GM18951 (cell line): ENCODE results near the gene ABCA13.

Experiments
- POLR2A ChIP-seq: IDR thresholded peaks from 4 replicates; pipeline ENCODE4 v1.6.1; 2011; ENCODE audit warnings: mild to moderate bottlenecking; ENCODE audit not compliant: insufficient read length, insufficient read depth; ENCODE audit errors: extremely low read depth
- in situ Hi-C: fragments of 300-500 bp; cut with MboI; formaldehyde crosslinking; loops from one replicate; pipeline ENCODE4 v1.12.0; 2022; ENCODE audit warnings: low sequenced_read_pairs, mixed read lengths, inconsistent platforms; ENCODE audit not compliant: unreplicated experiment

Gene ABCA13

GRCh38 chr7:48635796-48636195 is 464.5 kb downstream of the ABCA13 start:
- TF ChIP-seq POLR2A: no peak
- in situ Hi-C loops: no loop called here

- TF ChIP-seq POLR2A: no peak
- in situ Hi-C loops: no loop called here
Measured at GRCh38 chr7:48636391-48637015, 465.2 kb downstream of the ABCA13 start.

- in situ Hi-C loops: no loop called here
- no peak for TF ChIP-seq POLR2A
Measured at GRCh38 chr7:48637382-48637781, 466.1 kb downstream of the ABCA13 start.

- in situ Hi-C loops: no loop called here
- TF ChIP-seq POLR2A: no peak
Measured at GRCh38 chr7:48638041-48638440, 466.8 kb downstream of the ABCA13 start.

GRCh38 chr7:48643431-48644013 is 472.3 kb downstream of the ABCA13 start:
- in situ Hi-C loops: no loop called here
- TF ChIP-seq POLR2A: no peak

- TF ChIP-seq POLR2A: no peak
- in situ Hi-C loops: no loop called here
Measured at GRCh38 chr7:48658138-48658537, 486.9 kb downstream of the ABCA13 start.

- in situ Hi-C loops: no loop called here
- TF ChIP-seq POLR2A: no peak
Measured at GRCh38 chr7:48660306-48660870, 489.1 kb downstream of the ABCA13 start.

- TF ChIP-seq POLR2A: no peak
- in situ Hi-C loops: no loop called here
Measured at GRCh38 chr7:48664241-48664640, 493.0 kb downstream of the ABCA13 start.

GRCh38 chr7:48665353-48666135 is 494.3 kb downstream of the ABCA13 start:
- in situ Hi-C loops: no loop called here
- TF ChIP-seq POLR2A: no peak

GRCh38 chr7:48667407-48667806 is 496.1 kb downstream of the ABCA13 start:
- in situ Hi-C loops: no loop called here
- no peak for TF ChIP-seq POLR2A

- TF ChIP-seq POLR2A: no peak
- in situ Hi-C loops: no loop called here
Measured at GRCh38 chr7:48671656-48672055, 500.4 kb downstream of the ABCA13 start.

- in situ Hi-C loops: no loop called here
Measured at GRCh38 chr7:48681006-48681405, 509.7 kb downstream of the ABCA13 start.

GRCh38 chr7:48691788-48692187 is 520.5 kb downstream of the ABCA13 start:
- in situ Hi-C loops: no loop called here

More at GRCh38 chr7:48681006-48681405, 509.7 kb downstream of the ABCA13 start:
- no peak for TF ChIP-seq POLR2A

More at GRCh38 chr7:48691788-48692187, 520.5 kb downstream of the ABCA13 start:
- no peak for TF ChIP-seq POLR2A
